A673 (cell line): Measurements from ENCODE around the gene B3GNT4. TPM values are rescaled to one million over a fixed set of nuclear protein-coding genes. Genes with fewer than 3 reads are reported as not detected.

ENCODE experiments used
- BruUV-seq: library from RNA; stranded (reverse); fragments of 400-500 nt; replicated peaks from 2 replicates; lab custom pipeline; 2021; lab: Mats Ljungman, UMichigan
- CTCF ChIA-PET: fragments of 300-600 bp; sonication (Branson Sonifier 250); formaldehyde crosslinking; loops from one replicate; lab custom pipeline; 2022; ENCODE audit warnings: antibody characterized with exemption; lab: Charles Lee
- POLR2A ChIA-PET: fragments of 300-600 bp; sonication (Branson Sonifier 250); formaldehyde crosslinking; loops from one replicate; lab custom pipeline; 2022; ENCODE audit warnings: antibody characterized with exemption; ENCODE audit not compliant: low non-redundant PET; lab: Charles Lee
- DNase-seq: peaks from one replicate; pipeline ENCODE4 v3.0.0-alpha.2; 2015; ENCODE audit warnings: low spot score
- H3K27ac ChIP-seq: fragments of 200-600 bp; sonication (generic); 2 replicates; pipeline ENCODE4 v1.5.1; 2016; ENCODE audit warnings: mixed run types, low read depth, mild to moderate bottlenecking, mixed read lengths, antibody characterized with exemption, low read length; ENCODE audit not compliant: poor library complexity, severe bottlenecking
- H3K27me3 ChIP-seq: fragments of 200-600 bp; sonication (generic); replicated peaks from 2 replicates; pipeline ENCODE4 v1.6.1; 2017; ENCODE audit warnings: mixed run types, low read depth, mild to moderate bottlenecking, mixed read lengths, antibody characterized with exemption, low read length; ENCODE audit not compliant: insufficient read depth, poor library complexity
- H3K36me3 ChIP-seq: fragments of 200-600 bp; sonication (generic); 2 replicates; pipeline ENCODE4 v1.6.1; 2016; ENCODE audit warnings: mixed run types, mild to moderate bottlenecking, mixed read lengths, antibody characterized with exemption, low read length; ENCODE audit not compliant: insufficient read depth, poor library complexity, severe bottlenecking
- H3K4me1 ChIP-seq: fragments of 200-600 bp; sonication (generic); 2 replicates; pipeline ENCODE4 v1.6.1; 2017; ENCODE audit warnings: mixed run types, mild to moderate bottlenecking, mixed read lengths, antibody characterized with exemption, low read length; ENCODE audit not compliant: insufficient read depth, poor library complexity, severe bottlenecking
- H3K4me3 ChIP-seq: fragments of 200-600 bp; sonication (generic); 2 replicates; pipeline ENCODE4 v1.5.1; 2016; ENCODE audit warnings: low read depth, mixed run types, mild to moderate bottlenecking, mixed read lengths, low read length; ENCODE audit not compliant: poor library complexity, severe bottlenecking
- H3K9me3 ChIP-seq: fragments of 200-600 bp; sonication (generic); 2 replicates; pipeline ENCODE4 v1.6.1; 2016; ENCODE audit warnings: mixed run types, low read depth, mild to moderate bottlenecking, mixed read lengths, antibody characterized with exemption, low read length; ENCODE audit not compliant: poor library complexity, severe bottlenecking
- EZH2 ChIP-seq: fragments of 200-600 bp; sonication (generic); IDR thresholded peaks from 2 replicates; pipeline ENCODE4 v1.6.1; 2017; ENCODE audit warnings: borderline replicate concordance, low read depth, mild to moderate bottlenecking, mixed read lengths, antibody characterized with exemption, low read length; ENCODE audit not compliant: poor library complexity, severe bottlenecking
- intact Hi-C: fragments of 100-400 bp; cut with micrococcal nuclease; formaldehyde crosslinking; loops from one replicate; pipeline ENCODE4 v1.10.0; 2022; ENCODE audit not compliant: unreplicated experiment
- total RNA-seq: library from RNA; stranded (reverse); gene quantifications from 2 replicates; pipeline ENCODE4 v1.2.3, GENCODE V29; 2021
- TF ChIP-seq, protein P1 (sequence below): fragments of 300-800, 200-600 bp; sonication (generic); conservative IDR thresholded peaks from 2 replicates; pipeline ENCODE4 v1.5.1; 2017; ENCODE audit warnings: low read depth, mild to moderate bottlenecking, antibody characterized with exemption, low read length, moderate library complexity, mixed read lengths

The B3GNT4 gene
- total RNA-seq, 1 experiment from 2014 or later: 0.15 TPM

DNA sequence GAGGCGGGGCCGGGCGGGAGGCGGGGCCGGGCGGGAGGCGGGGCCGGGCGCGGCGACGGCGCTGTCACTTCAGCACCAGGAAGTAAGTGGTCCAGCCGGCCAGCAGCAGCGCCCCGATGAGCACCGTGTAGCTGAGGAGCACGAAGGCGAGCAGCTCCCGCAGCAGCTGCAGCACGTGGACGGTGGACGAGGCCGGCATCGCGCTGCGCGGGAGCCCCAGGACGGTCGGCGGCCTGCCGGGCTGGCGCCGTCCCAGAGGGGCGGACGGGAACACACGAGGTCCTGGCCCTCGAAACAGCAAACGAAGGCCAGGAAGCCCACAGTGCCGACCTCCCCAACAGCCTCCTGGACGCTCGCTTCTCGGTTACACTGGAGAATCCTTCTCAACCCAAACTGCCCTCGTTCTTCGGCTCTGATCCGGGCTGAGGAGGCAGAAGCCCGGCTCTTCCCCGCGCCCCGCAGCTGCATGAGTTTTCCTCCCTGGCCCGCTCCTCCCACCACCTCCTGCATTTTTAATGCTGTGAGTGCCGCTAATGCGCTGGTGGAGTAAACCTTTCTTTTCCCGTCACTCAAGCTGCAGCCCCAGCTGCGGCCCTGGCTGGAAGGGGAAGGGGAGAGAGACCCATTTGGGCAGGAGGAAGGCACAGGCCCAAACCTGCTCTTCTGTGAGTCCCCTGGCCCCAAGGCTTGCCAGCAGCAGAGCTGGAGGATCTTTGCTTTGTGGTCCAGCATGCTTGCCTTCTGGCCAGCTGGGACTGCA, 23.0 kb downstream of the B3GNT4 start:
- no TSS peak for BruUV-seq
- peaks cover 19% of the 10 kb centered on the region for H3K4me1 ChIP-seq
- peak overlapping the region; percentile 93 for H3K4me3 ChIP-seq
- peak; percentile 14 for DNase-seq
- H3K27me3 ChIP-seq: no peaks in the 10 kb centered on the region
- intact Hi-C loops: loop anchor here (1.0 kb wide), 1 partner anchor 40 kb away; the partner anchor contains the start of gene VPS33A
- H3K27ac ChIP-seq: no peak overlapping the region
- peaks cover 16% of the 10 kb centered on the region for H3K36me3 ChIP-seq
- ChIA-PET POLR2A (interaction anchor here (0.7 kb wide), 1 partner anchor 19 kb away, joined by 7 read pairs; no protein-coding TSS in a partner anchor), CTCF (interaction anchor here (0.9 kb wide), 1 partner anchor 95 kb away, joined by 3 read pairs; no protein-coding TSS in a partner anchor)
- TF ChIP-seq EZH2: no peak
- TF ChIP-seq, protein P1, sequence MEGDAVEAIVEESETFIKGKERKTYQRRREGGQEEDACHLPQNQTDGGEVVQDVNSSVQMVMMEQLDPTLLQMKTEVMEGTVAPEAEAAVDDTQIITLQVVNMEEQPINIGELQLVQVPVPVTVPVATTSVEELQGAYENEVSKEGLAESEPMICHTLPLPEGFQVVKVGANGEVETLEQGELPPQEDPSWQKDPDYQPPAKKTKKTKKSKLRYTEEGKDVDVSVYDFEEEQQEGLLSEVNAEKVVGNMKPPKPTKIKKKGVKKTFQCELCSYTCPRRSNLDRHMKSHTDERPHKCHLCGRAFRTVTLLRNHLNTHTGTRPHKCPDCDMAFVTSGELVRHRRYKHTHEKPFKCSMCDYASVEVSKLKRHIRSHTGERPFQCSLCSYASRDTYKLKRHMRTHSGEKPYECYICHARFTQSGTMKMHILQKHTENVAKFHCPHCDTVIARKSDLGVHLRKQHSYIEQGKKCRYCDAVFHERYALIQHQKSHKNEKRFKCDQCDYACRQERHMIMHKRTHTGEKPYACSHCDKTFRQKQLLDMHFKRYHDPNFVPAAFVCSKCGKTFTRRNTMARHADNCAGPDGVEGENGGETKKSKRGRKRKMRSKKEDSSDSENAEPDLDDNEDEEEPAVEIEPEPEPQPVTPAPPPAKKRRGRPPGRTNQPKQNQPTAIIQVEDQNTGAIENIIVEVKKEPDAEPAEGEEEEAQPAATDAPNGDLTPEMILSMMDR: no peak
- H3K9me3 ChIP-seq: no peaks in the 10 kb centered on the region

DNA sequence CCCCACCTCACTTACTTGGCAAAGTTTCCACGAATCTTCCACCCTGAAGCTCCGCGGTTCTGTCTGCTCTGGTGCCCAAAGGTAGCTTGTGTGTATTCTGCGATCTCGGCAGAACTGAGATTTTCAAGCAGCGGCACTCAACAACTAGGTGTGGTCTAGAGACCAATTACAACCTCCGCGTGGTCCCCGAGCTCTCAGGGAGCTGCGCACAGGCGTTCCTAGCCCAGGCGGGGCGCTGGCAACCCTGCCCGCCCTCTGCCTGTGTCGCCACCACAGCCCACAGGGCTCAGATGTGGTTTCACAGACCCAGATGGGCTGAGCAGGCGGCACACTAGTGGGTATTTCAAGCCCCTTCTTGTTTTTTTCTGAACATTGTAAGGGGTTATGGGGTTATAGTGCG, 23.8 kb downstream of the B3GNT4 start:
- intact Hi-C loops: no loop called here
- no peak overlapping the region for H3K4me3 ChIP-seq
- H3K4me1 ChIP-seq: peaks cover 19% of the 10 kb centered on the region
- no peak overlapping the region for H3K27ac ChIP-seq
- H3K36me3 ChIP-seq: peaks cover 12% of the 10 kb centered on the region
- no peaks in the 10 kb centered on the region for H3K27me3 ChIP-seq
- CTCF ChIA-PET: interaction anchor here (0.5 kb wide), 1 partner anchor 16 kb away, joined by 3 read pairs; no protein-coding TSS in a partner anchor
- no TSS peak for BruUV-seq
- POLR2A ChIA-PET: no interaction called here
- TF ChIP-seq, protein P1: no peak
- TF ChIP-seq EZH2: no peak
- DNase-seq: no peak
- H3K9me3 ChIP-seq: no peaks in the 10 kb centered on the region

- BruUV-seq: no TSS peak
- Histone ChIP-seq H3K36me3 (peaks cover 7% of the 10 kb centered on the region), H3K27me3 (no peaks in the 10 kb centered on the region), H3K9me3 (no peaks in the 10 kb centered on the region), H3K27ac (no peak overlapping the region), H3K4me1 (peaks cover 19% of the 10 kb centered on the region), H3K4me3 (no peak overlapping the region)
- DNase-seq: no peak
- ChIA-PET POLR2A (no interaction called here), CTCF (no interaction called here)
- TF ChIP-seq EZH2: no peak
- TF ChIP-seq, protein P1: no peak
- intact Hi-C loops: no loop called here
These were observed 24.6 kb downstream of the B3GNT4 start for GRCh38 chr12:122228092-122228491.
